Heart left ventricle (tissue), 16 donors: ENCODE results near the gene UBASH3A. TPM values are rescaled to one million over a fixed set of nuclear protein-coding genes. Genes with fewer than 3 reads are reported as not detected.

Source experiments
- ATAC-seq, 4 donors: fragments of 200-7000 bp; cut with Tn5 transposase; one replicate each; pipeline ENCODE4 v1.9.1; 2020 to 2022; ENCODE audit warnings: moderate library complexity in 4 of 4, mild to moderate bottlenecking in 3 of 4, moderate number of reproducible peaks in 1 of 4
- DNase-seq, 5 donors: peaks; one replicate each; pipeline ENCODE4 v3.0.0-alpha.2; 2020
- H3K27ac ChIP-seq, 12 donors: fragments of 200-600 bp; sonication (generic) in 4 of 12; one replicate each; pipeline versions ENCODE4 v1.5.0 to v1.8.0; 2016 to 2022; ENCODE audit warnings: mild to moderate bottlenecking in 2 of 12
- H3K27me3 ChIP-seq, 9 donors: fragments of 200-600 bp; sonication (generic) in 2 of 9; one replicate each; pipeline versions ENCODE4 v1.5.1 to v1.8.0; 2016 to 2022; ENCODE audit warnings: mild to moderate bottlenecking in 3 of 9
- H3K36me3 ChIP-seq, 9 donors: fragments of 200-600 bp; sonication (generic) in 2 of 9; one replicate each; pipeline versions ENCODE4 v1.5.0 to v1.8.0; 2018 to 2022; ENCODE audit warnings: mild to moderate bottlenecking in 2 of 9
- H3K4me1 ChIP-seq, 12 donors: fragments of 200-600 bp; sonication (generic) in 4 of 12; one replicate each; pipeline versions ENCODE4 v1.5.0 to v1.8.0; 2016 to 2022; ENCODE audit warnings: mild to moderate bottlenecking in 3 of 12
- H3K4me3 ChIP-seq, 12 donors: fragments of 200-600 bp; sonication (generic) in 4 of 12; one replicate each; pipeline versions ENCODE4 v1.5.0 to v1.8.0; 2017 to 2022; ENCODE audit warnings: mild to moderate bottlenecking in 9 of 12, moderate library complexity in 4 of 12
- H3K9me3 ChIP-seq, 12 donors: fragments of 200-600 bp; sonication (generic) in 4 of 12; one replicate each; pipeline versions ENCODE4 v1.5.0 to v1.8.0; 2016 to 2022; ENCODE audit warnings: mild to moderate bottlenecking in 1 of 12
- POLR2A ChIP-seq, 2 donors: fragments of 450-650 bp; IDR thresholded peaks; one replicate each; pipeline ENCODE4 v1.6.1; 2017; ENCODE audit warnings: antibody characterized with exemption in 2 of 2, mild to moderate bottlenecking in 2 of 2, moderate library complexity in 2 of 2
- WGBS, 4 donors: extraction: QIAGEN DNeasy Blood & Tissue Kit in 2 of 4; methylation state at CpG; one replicate each; pipeline versions ENCODE4 v1.1.5 to v1.1.7; 2013 to 2018; 5-methylcytosine and 5-hydroxymethylcytosine counted together
- intact Hi-C, 10 donors: fragments of 100-400 bp; cut with DNase I; formaldehyde crosslinking; loops; one replicate each; pipeline versions ENCODE4 v1.11.1 to v1.14.2; 2022
- polyA plus RNA-seq, 2 donors: library from polyadenylated mRNA; stranded (reverse); fragments of 200-250 nt; gene quantifications; one replicate each; pipeline ENCODE4 v1.2.3, GENCODE V29; 2013
- total RNA-seq, 9 donors: library from RNA; depleted of rRNA in 2 of 9; stranded (reverse); fragments of >200 nt in 2 of 9; fragmentation: NEBNext Ultra II Directional in 3 of 9; extraction: Animal tissue kit (Norgen Biotek cat#: 25700) in 3 of 9; gene quantifications; one replicate each; pipeline versions ENCODE4 v1.1.0 to v1.2.4, GENCODE V29; 2016 to 2023
- TF ChIP-seq, protein P1 (sequence below), 12 donors: fragments of 200-600 bp; sonication (generic) in 4 of 12; IDR thresholded peaks; one replicate each; pipeline versions ENCODE4 v1.5.0 to v1.8.0; 2018 to 2022; ENCODE audit warnings: antibody characterized with exemption in 12 of 12, mild to moderate bottlenecking in 5 of 12
- donor health status: ischemic (EF 13 %, LVEDD 7.1; RV severe dilation, severe dysfunction).
- donor health status: healthy with polysubstance abuse.
- donor health status: DM: no; HTN: yes; CAD: no.
- donor health status: DM: no; HTN: no; CAD: no.
- donor health status: ischemic (EF 25% LVEDD 6.9; RV normal size, moderate dysfunction).
- donor health status: ischemic (EF 25% LVEDD 5.7; RV mildly dilated, moderate dysfunction).
- donor health status: healthy.
- donor health status: DM: yes; HTN: yes; CAD: no.
- donor health status: ischemic (EF 35%, LVEDD 5.7; RV mildly dilated, moderate dysfunction).
- donor health status: nonischemic (EF 11% LVEDD 7.7; RV severe dilation, severe dysfunction).
- donor health status: DM: yes; HTN: yes; CAD: no.
- donor health status: PGD.
- donor health status: ischemic (EF 29% LVEDD 5.4; RV normal size, mild dysfunction).
- donor health status: nonischemic (EF 23%, LVEDD 6.1; RV moderate dilation, normal function).

UBASH3A gene
- total and polyA plus RNA-seq, 11 donors, result 0.04 to 2.4 (median 0.47) TPM; not detected in 7

GRCh38 chr21:42426424-42426823 is 22.7 kb downstream of the UBASH3A start:
- Histone ChIP-seq H3K9me3 (peaks cover 0 to 5% (median 0%) of the 10 kb centered on the region in 12 donors), H3K4me3 (no peak overlapping the region), H3K36me3 (no peaks in the 10 kb centered on the region), H3K27ac (no peak overlapping the region), H3K27me3 (peaks cover 0 to 38% (median 2%) of the 10 kb centered on the region in 9 donors), H3K4me1 (peaks cover 0 to 21% (median 0%) of the 10 kb centered on the region in 12 donors)
- ATAC-seq (no peak), DNase-seq (no peak)
- TF ChIP-seq POLR2A (IDR thresholded peaks at IDR 0.05), result no peak
- TF ChIP-seq, protein P1, sequence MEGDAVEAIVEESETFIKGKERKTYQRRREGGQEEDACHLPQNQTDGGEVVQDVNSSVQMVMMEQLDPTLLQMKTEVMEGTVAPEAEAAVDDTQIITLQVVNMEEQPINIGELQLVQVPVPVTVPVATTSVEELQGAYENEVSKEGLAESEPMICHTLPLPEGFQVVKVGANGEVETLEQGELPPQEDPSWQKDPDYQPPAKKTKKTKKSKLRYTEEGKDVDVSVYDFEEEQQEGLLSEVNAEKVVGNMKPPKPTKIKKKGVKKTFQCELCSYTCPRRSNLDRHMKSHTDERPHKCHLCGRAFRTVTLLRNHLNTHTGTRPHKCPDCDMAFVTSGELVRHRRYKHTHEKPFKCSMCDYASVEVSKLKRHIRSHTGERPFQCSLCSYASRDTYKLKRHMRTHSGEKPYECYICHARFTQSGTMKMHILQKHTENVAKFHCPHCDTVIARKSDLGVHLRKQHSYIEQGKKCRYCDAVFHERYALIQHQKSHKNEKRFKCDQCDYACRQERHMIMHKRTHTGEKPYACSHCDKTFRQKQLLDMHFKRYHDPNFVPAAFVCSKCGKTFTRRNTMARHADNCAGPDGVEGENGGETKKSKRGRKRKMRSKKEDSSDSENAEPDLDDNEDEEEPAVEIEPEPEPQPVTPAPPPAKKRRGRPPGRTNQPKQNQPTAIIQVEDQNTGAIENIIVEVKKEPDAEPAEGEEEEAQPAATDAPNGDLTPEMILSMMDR (IDR thresholded peaks at IDR 0.05), result no peak
- 77 to 87% (median 81%) methylated on average over 7 of the region's 7 CpGs for WGBS, 4 donors
- intact Hi-C loops, result no loop called here

GRCh38 chr21:42426876-42427480 is 23.3 kb downstream of the UBASH3A start:
- Histone ChIP-seq H3K27me3 (peaks cover 0 to 34% (median 2%) of the 10 kb centered on the region in 9 donors), H3K36me3 (no peaks in the 10 kb centered on the region)
- intact Hi-C loops, result no loop called here

GRCh38 chr21:42427809-42428419 is 24.2 kb downstream of the UBASH3A start:
- no peak for DNase-seq
- H3K27me3 ChIP-seq, result peaks cover 0 to 27% (median 0%) of the 10 kb centered on the region in 9 donors

More at GRCh38 chr21:42426876-42427480, 23.3 kb downstream of the UBASH3A start:
- no peak for TF ChIP-seq POLR2A (IDR thresholded peaks at IDR 0.05)
- TF ChIP-seq, protein P1 (IDR thresholded peaks at IDR 0.05), result no peak
- 81 to 85% (median 84%) methylated on average over 10 of the region's 10 CpGs for WGBS, 4 donors
- Histone ChIP-seq H3K27ac (no peak overlapping the region), H3K4me3 (no peak overlapping the region), H3K4me1 (peaks cover 0 to 21% (median 0%) of the 10 kb centered on the region in 12 donors), H3K9me3 (peaks cover 0 to 2% (median 0%) of the 10 kb centered on the region in 12 donors)
- DNase-seq, result no peak
- no peak for ATAC-seq

GRCh38 chr21:42429021-42429420 is 25.3 kb downstream of the UBASH3A start:
- Histone ChIP-seq H3K27me3 (peaks cover 0 to 21% (median 0%) of the 10 kb centered on the region in 9 donors), H3K4me1 (peaks cover 0 to 15% (median 0%) of the 10 kb centered on the region in 12 donors)
- intact Hi-C loops, result no loop called here

More at GRCh38 chr21:42427809-42428419, 24.2 kb downstream of the UBASH3A start:
- intact Hi-C loops, result no loop called here
- whole genome bisulfite sequencing, 4 donors, result 85 to 92% (median 88%) methylated on average over 10 of the region's 10 CpGs
- Histone ChIP-seq H3K36me3 (no peaks in the 10 kb centered on the region), H3K4me1 (peaks cover 0 to 21% (median 0%) of the 10 kb centered on the region in 12 donors), H3K4me3 (no peak overlapping the region), H3K27ac (no peak overlapping the region), H3K9me3 (peaks cover 0 to 12% (median 7%) of the 10 kb centered on the region in 12 donors)
- ATAC-seq, result no peak
- TF ChIP-seq, protein P1 (IDR thresholded peaks at IDR 0.05), result no peak
- no peak for TF ChIP-seq POLR2A (IDR thresholded peaks at IDR 0.05)

More at GRCh38 chr21:42429021-42429420, 25.3 kb downstream of the UBASH3A start:
- H3K27ac ChIP-seq, result no peak overlapping the region
- DNase-seq (no peak), ATAC-seq (no peak)
- H3K36me3 ChIP-seq, result no peaks in the 10 kb centered on the region
- 86 to 100% (median 96%) methylated on average over 1 of the region's 1 CpG for WGBS, 4 donors
- no peak overlapping the region for H3K4me3 ChIP-seq
- H3K9me3 ChIP-seq, result peaks cover 0 to 16% (median 10%) of the 10 kb centered on the region in 12 donors
- no peak for TF ChIP-seq POLR2A (IDR thresholded peaks at IDR 0.05)
- TF ChIP-seq, protein P1 (IDR thresholded peaks at IDR 0.05), result no peak
